PC-3 (cell line): ENCODE measurements around the gene MBLAC1.

ENCODE experiments used
- CTCF ChIP-seq: fragments of 300-600 bp; sonication (generic); conservative IDR thresholded peaks from 2 replicates; pipeline ENCODE4 v1.5.1; 2017; ENCODE audit warnings: antibody characterized with exemption, low read depth, mild to moderate bottlenecking, low read length
- EZH2 ChIP-seq: fragments of 300-600 bp; sonication (generic); IDR thresholded peaks from one replicate; pipeline ENCODE4 v1.6.1; 2017; ENCODE audit warnings: antibody characterized with exemption, mild to moderate bottlenecking, low read length; ENCODE audit not compliant: unreplicated experiment
- EZH2phosphoT487 ChIP-seq: fragments of 300-600 bp; sonication (generic); IDR thresholded peaks from 2 replicates; pipeline ENCODE4 v1.6.1; 2018; ENCODE audit warnings: mild to moderate bottlenecking, antibody characterized with exemption, low read length, borderline replicate concordance

DNA sequence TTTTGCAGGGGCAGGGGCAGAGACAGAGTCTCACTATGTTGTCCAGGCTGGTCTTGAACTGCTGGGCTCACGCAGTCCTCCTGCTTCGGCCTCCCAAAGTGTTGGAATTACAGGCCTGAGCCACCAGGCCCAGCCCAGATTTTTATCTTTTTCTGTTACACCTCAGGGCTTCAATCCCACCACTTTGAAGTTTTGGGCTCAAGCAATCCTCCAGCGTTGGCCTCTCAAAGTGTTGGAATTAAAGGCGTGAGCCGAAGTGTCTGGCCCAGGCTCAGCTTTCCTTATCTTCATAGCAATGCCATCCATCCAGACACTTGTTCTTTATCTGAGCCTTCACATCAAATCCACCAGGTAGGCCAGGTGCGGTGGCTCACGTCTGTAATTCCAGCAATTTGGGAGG is 11.7 kb upstream of the MBLAC1 start:
- TF ChIP-seq CTCF (no peak), EZH2phosphoT487 (no peak), EZH2 (no peak)
